SK-N-SH treated with all-trans-retinoic acid at 6 μM for 48 hours (cell line): Measurements from ENCODE around the gene MICAL1.

Source experiments
- ESRRG ChIP-seq: fragments of 250-450 bp; sonication (Bioruptor Pico); IDR thresholded peaks from 2 replicates; pipeline ENCODE4 v1.6.1; 2021; ENCODE audit warnings: mild to moderate bottlenecking
- SNAI2 ChIP-seq: fragments of 250-450 bp; sonication (Bioruptor Pico); IDR thresholded peaks from 2 replicates; pipeline ENCODE4 v1.5.0; 2020; ENCODE audit warnings: mild to moderate bottlenecking, moderate library complexity
- TCF4 ChIP-seq: fragments of 250-450 bp; sonication (Bioruptor Pico); IDR thresholded peaks from 2 replicates; pipeline ENCODE4 v1.8.0; 2021; ENCODE audit warnings: mild to moderate bottlenecking, moderate library complexity, borderline replicate concordance
- ZC3H10 ChIP-seq: fragments of 250-450 bp; sonication (Bioruptor Pico); IDR thresholded peaks from 2 replicates; pipeline ENCODE4 v1.5.1; 2021; ENCODE audit warnings: mild to moderate bottlenecking, moderate library complexity
- ZFP3 ChIP-seq: fragments of 250-450 bp; sonication (Bioruptor Pico); IDR thresholded peaks from 2 replicates; pipeline ENCODE4 v1.5.0; 2020; ENCODE audit warnings: mild to moderate bottlenecking, moderate library complexity
- ZNF70 ChIP-seq: fragments of 450-650 bp; formaldehyde crosslinking; IDR thresholded peaks from 2 replicates; pipeline ENCODE4 v1.5.0; 2020; ENCODE audit warnings: mild to moderate bottlenecking, moderate library complexity
- ZNF8 ChIP-seq: fragments of 450-650 bp; formaldehyde crosslinking; IDR thresholded peaks from 2 replicates; pipeline ENCODE4 v1.5.0; 2020; ENCODE audit warnings: mild to moderate bottlenecking, moderate library complexity
- TF ChIP-seq, protein P1 (sequence below): fragments of 250-450 bp; sonication (Bioruptor Pico); IDR thresholded peaks from 2 replicates; pipeline ENCODE4 v1.5.1; 2020; ENCODE audit warnings: low read depth, mild to moderate bottlenecking, moderate library complexity
- TF ChIP-seq, protein P2 (sequence below): fragments of 250-450 bp; sonication (Bioruptor Pico); IDR thresholded peaks from 2 replicates; pipeline ENCODE4 v1.8.0; 2020; ENCODE audit warnings: mild to moderate bottlenecking, moderate library complexity, borderline replicate concordance
- TF ChIP-seq, protein P3 (sequence below): fragments of 250-450 bp; sonication (Bioruptor Pico); IDR thresholded peaks from 2 replicates; pipeline ENCODE4 v1.5.0; 2020; ENCODE audit warnings: mild to moderate bottlenecking, moderate library complexity
- TF ChIP-seq, protein P4 (sequence below): fragments of 250-450 bp; sonication (Bioruptor Pico); IDR thresholded peaks from 2 replicates; pipeline ENCODE4 v1.8.0; 2021; ENCODE audit warnings: low read depth, mild to moderate bottlenecking, moderate library complexity, borderline replicate concordance

- no peak for TF ChIP-seq ZC3H10 (CRISPR knock-in tag)
- TF ChIP-seq ESRRG (CRISPR knock-in tag): no peak
- no peak for TF ChIP-seq ZFP3
- no peak for TF ChIP-seq ZNF70 (CRISPR knock-in tag)
- no peak for TF ChIP-seq TCF4
- TF ChIP-seq, protein P1, sequence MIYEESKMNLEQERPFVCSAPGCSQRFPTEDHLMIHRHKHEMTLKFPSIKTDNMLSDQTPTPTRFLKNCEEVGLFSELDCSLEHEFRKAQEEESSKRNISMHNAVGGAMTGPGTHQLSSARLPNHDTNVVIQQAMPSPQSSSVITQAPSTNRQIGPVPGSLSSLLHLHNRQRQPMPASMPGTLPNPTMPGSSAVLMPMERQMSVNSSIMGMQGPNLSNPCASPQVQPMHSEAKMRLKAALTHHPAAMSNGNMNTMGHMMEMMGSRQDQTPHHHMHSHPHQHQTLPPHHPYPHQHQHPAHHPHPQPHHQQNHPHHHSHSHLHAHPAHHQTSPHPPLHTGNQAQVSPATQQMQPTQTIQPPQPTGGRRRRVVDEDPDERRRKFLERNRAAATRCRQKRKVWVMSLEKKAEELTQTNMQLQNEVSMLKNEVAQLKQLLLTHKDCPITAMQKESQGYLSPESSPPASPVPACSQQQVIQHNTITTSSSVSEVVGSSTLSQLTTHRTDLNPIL (CRISPR knock-in tag): no peak
- TF ChIP-seq, protein P2, sequence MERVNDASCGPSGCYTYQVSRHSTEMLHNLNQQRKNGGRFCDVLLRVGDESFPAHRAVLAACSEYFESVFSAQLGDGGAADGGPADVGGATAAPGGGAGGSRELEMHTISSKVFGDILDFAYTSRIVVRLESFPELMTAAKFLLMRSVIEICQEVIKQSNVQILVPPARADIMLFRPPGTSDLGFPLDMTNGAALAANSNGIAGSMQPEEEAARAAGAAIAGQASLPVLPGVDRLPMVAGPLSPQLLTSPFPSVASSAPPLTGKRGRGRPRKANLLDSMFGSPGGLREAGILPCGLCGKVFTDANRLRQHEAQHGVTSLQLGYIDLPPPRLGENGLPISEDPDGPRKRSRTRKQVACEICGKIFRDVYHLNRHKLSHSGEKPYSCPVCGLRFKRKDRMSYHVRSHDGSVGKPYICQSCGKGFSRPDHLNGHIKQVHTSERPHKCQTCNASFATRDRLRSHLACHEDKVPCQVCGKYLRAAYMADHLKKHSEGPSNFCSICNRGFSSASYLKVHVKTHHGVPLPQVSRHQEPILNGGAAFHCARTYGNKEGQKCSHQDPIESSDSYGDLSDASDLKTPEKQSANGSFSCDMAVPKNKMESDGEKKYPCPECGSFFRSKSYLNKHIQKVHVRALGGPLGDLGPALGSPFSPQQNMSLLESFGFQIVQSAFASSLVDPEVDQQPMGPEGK: no peak
- no peak for TF ChIP-seq ZNF8 (CRISPR knock-in tag)
- TF ChIP-seq, protein P3, sequence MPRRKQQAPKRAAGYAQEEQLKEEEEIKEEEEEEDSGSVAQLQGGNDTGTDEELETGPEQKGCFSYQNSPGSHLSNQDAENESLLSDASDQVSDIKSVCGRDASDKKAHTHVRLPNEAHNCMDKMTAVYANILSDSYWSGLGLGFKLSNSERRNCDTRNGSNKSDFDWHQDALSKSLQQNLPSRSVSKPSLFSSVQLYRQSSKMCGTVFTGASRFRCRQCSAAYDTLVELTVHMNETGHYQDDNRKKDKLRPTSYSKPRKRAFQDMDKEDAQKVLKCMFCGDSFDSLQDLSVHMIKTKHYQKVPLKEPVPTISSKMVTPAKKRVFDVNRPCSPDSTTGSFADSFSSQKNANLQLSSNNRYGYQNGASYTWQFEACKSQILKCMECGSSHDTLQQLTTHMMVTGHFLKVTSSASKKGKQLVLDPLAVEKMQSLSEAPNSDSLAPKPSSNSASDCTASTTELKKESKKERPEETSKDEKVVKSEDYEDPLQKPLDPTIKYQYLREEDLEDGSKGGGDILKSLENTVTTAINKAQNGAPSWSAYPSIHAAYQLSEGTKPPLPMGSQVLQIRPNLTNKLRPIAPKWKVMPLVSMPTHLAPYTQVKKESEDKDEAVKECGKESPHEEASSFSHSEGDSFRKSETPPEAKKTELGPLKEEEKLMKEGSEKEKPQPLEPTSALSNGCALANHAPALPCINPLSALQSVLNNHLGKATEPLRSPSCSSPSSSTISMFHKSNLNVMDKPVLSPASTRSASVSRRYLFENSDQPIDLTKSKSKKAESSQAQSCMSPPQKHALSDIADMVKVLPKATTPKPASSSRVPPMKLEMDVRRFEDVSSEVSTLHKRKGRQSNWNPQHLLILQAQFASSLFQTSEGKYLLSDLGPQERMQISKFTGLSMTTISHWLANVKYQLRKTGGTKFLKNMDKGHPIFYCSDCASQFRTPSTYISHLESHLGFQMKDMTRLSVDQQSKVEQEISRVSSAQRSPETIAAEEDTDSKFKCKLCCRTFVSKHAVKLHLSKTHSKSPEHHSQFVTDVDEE (CRISPR knock-in tag): no peak
- no peak for TF ChIP-seq SNAI2 (CRISPR knock-in tag)
- TF ChIP-seq, protein P4, sequence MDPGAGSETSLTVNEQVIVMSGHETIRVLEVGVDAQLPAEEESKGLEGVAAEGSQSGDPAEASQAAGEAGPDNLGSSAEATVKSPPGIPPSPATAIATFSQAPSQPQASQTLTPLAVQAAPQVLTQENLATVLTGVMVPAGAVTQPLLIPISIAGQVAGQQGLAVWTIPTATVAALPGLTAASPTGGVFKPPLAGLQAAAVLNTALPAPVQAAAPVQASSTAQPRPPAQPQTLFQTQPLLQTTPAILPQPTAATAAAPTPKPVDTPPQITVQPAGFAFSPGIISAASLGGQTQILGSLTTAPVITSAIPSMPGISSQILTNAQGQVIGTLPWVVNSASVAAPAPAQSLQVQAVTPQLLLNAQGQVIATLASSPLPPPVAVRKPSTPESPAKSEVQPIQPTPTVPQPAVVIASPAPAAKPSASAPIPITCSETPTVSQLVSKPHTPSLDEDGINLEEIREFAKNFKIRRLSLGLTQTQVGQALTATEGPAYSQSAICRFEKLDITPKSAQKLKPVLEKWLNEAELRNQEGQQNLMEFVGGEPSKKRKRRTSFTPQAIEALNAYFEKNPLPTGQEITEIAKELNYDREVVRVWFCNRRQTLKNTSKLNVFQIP (CRISPR knock-in tag): no peak
These were observed 14.1 kb upstream of the MICAL1 start for GRCh38 chr6:109469591-109470189.
